OCI-LY1 (cell line): ENCODE data around the gene BICD1.

Experiments
- CTCF ChIP-seq: fragments of 200-600 bp; sonication (generic), shearing (Covaris generic); IDR thresholded peaks from 2 replicates; pipeline ENCODE4 v1.5.1; 2017; ENCODE audit warnings: mild to moderate bottlenecking, antibody characterized with exemption, low read length, moderate library complexity, mixed read lengths
- EZH2 ChIP-seq: fragments of 200-600 bp; sonication (generic), shearing (Covaris generic); IDR thresholded peaks from 2 replicates; pipeline ENCODE4 v1.8.0; 2017; ENCODE audit warnings: borderline replicate concordance, mixed run types, mild to moderate bottlenecking, antibody characterized with exemption, low read length, moderate library complexity, mixed read lengths

GRCh38 chr12:32151086-32151485 is 44.4 kb downstream of the BICD1 start:
- no peak for TF ChIP-seq CTCF
- TF ChIP-seq EZH2: no peak
